ENCODE results near the gene MRPS5.

MRPS5 gene

DNA sequence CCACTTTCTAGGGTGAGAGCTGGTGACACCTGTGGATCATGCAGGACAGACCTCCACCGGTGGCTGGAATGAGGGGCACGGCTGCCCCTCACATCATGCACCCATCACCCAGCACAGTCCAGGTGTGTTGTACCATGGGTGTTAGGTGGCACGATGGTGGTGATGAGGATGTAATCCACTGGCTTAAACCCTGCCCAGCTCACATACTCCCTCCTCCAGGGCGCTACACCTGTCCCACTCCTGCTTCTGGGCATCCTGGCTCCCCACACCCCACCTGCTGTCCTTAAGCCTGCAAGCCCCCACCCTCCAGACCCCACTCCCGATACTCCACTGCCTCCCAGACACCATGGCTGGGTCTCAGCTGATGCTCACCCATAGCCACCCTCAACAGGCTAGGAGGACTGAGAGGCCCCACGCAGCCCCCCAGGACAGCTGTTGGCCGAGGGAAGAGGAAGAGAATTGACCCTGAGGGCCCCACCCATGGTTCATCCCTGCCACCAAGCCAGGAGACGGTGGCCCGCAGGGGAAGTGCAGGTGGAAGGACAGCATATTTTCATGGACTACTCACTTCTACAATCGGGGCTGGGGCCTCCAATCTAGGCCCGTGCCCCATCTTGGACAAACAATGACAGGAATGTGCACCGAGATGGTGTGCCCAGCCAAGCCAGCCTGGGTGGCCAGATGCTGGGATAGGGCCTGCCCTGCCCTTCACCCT is 61.8 kb downstream of the MRPS5 start:
- no peak overlapping the region for H3K4me3 Mint-ChIP-seq
- peaks cover 63% of the 10 kb centered on the region for H3K4me1 Mint-ChIP-seq (ENCODE audit: low read depth)
- H3K9me3 Mint-ChIP-seq = no peaks in the 10 kb centered on the region
- H3K36me3 Mint-ChIP-seq (ENCODE audit: low read depth) = peaks cover 14% of the 10 kb centered on the region
- H3K27ac Mint-ChIP-seq = peak overlapping the region; percentile 63
- no peaks in the 10 kb centered on the region for H3K27me3 Mint-ChIP-seq (ENCODE audit: low read depth)

- H3K4me3 Mint-ChIP-seq = no peak overlapping the region
- H3K27ac Mint-ChIP-seq = peak overlapping the region; percentile 57
- no peaks in the 10 kb centered on the region for H3K27me3 Mint-ChIP-seq (ENCODE audit: low read depth)
- H3K36me3 Mint-ChIP-seq (ENCODE audit: low read depth) = peaks cover 19% of the 10 kb centered on the region
- peaks cover 63% of the 10 kb centered on the region for H3K4me1 Mint-ChIP-seq (ENCODE audit: low read depth)
- H3K9me3 Mint-ChIP-seq = no peaks in the 10 kb centered on the region
Measured at GRCh38 chr2:95058989-95059641, 62.5 kb downstream of the MRPS5 start.

DNA sequence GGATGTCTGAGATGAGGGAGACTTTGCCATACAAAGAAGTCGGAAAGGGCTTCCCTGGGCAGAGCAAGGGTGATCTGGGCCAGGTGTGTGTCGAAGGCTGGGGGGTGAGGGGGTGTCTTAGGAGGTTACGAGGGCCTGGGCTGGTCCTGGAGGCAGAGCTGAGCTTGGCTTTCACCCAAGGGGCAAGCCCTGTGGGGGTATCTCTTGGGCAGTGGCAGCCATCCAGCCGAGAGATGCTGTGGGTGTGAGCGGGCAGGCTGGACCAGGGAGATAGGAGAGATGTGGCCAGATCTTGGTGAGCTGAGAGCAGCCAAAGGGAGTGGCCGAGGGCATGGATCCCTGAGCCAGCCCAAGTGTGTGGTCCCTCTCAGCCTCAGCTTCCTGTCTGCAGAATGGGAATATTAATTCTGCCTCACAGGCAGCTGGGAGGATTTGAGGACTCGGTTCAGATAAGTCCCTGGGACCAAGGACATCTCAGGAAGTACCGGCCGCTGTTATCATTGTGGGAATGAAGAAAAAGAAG is 63.1 kb downstream of the MRPS5 start:
- Mint-ChIP-seq H3K4me1 (ENCODE audit: low read depth) (peaks cover 63% of the 10 kb centered on the region), H3K9me3 (no peaks in the 10 kb centered on the region), H3K27me3 (ENCODE audit: low read depth) (no peaks in the 10 kb centered on the region), H3K36me3 (ENCODE audit: low read depth) (peaks cover 25% of the 10 kb centered on the region), H3K4me3 (no peak overlapping the region), H3K27ac (peak overlapping the region; percentile 58)

DNA sequence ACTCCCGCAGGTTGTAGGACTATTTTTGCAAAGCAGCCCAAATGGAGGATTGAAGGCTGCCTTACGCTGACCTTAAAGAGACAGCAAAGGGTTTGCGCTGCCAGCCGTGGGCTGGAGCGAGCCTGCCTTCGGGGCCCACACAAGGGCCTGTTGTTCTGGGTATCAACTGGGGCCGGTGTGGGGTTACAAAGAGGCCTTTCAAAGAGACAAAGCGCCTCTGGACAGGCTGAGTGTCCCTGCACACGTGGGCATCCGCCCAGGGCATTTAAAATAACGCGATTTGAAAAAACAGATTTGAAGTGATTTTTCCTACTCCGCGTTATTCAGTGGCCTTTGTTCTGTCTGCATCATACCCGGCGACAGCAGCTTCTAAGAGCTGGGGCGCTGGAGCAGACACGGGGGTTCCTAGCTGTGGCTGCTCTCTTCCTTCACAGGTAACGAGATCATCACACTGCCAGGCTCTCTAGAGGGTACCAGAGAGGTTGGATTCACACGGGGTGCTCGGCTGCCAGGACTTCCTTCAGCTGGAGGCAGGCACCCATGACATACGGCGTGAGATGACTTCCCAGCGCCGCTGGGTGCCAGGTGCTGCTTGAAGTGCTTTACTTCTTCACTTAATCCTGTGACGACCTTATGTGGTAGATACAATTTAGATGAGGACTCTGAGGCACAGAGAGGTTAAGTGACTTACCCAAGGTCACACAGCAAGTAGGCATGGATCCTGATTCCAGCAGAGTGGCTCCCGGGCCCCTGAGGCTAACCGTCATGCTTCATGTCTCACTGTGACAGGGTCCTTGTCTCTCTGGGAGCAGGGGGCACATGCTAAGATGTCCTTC is 63.9 kb downstream of the MRPS5 start:
- peak overlapping the region; percentile 58 for H3K27ac Mint-ChIP-seq
- peaks cover 33% of the 10 kb centered on the region for H3K36me3 Mint-ChIP-seq (ENCODE audit: low read depth)
- no peaks in the 10 kb centered on the region for H3K27me3 Mint-ChIP-seq (ENCODE audit: low read depth)
- H3K4me1 Mint-ChIP-seq (ENCODE audit: low read depth) = peaks cover 63% of the 10 kb centered on the region
- no peak overlapping the region for H3K4me3 Mint-ChIP-seq
- H3K9me3 Mint-ChIP-seq = no peaks in the 10 kb centered on the region

GRCh38 chr2:95056461-95057459 is 64.8 kb downstream of the MRPS5 start:
- Mint-ChIP-seq H3K27ac (peak overlapping the region; percentile 76), H3K4me3 (no peak overlapping the region), H3K9me3 (no peaks in the 10 kb centered on the region), H3K4me1 (ENCODE audit: low read depth) (peaks cover 55% of the 10 kb centered on the region), H3K36me3 (ENCODE audit: low read depth) (peaks cover 38% of the 10 kb centered on the region), H3K27me3 (ENCODE audit: low read depth) (no peaks in the 10 kb centered on the region)

- no peaks in the 10 kb centered on the region for H3K27me3 Mint-ChIP-seq (ENCODE audit: low read depth)
- peaks cover 55% of the 10 kb centered on the region for H3K4me1 Mint-ChIP-seq (ENCODE audit: low read depth)
- H3K9me3 Mint-ChIP-seq = no peaks in the 10 kb centered on the region
- H3K36me3 Mint-ChIP-seq (ENCODE audit: low read depth) = peaks cover 45% of the 10 kb centered on the region
- peak overlapping the region; percentile 37 for H3K4me3 Mint-ChIP-seq
- H3K27ac Mint-ChIP-seq = peak overlapping the region; percentile 76
Measured at GRCh38 chr2:95056044-95056443, 65.6 kb downstream of the MRPS5 start.

DNA sequence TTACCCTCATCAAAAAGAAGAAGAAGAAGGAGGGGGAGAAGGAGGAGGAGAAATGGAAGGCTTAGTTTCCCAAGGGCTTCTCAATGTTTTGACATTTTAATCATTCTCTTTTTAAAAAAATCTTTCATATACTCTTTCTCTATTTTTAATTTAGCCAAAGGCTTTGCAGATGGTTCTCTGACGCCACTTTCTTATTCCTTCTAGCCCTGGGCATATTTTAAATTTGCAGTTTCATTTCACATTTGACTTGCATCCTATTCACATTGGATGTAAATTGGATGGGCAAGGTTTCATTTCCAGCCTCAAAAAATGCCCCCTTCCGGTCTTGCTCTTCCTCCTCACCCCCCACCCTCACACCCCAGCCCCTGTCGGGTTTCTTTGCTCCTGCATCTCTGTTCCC is 66.3 kb downstream of the MRPS5 start:
- H3K27me3 Mint-ChIP-seq (ENCODE audit: low read depth) = no peaks in the 10 kb centered on the region
- H3K27ac Mint-ChIP-seq = peak overlapping the region; percentile 76
- H3K9me3 Mint-ChIP-seq = no peaks in the 10 kb centered on the region
- H3K4me3 Mint-ChIP-seq = peak overlapping the region; percentile 39
- peaks cover 59% of the 10 kb centered on the region for H3K4me1 Mint-ChIP-seq (ENCODE audit: low read depth)
- peaks cover 53% of the 10 kb centered on the region for H3K36me3 Mint-ChIP-seq (ENCODE audit: low read depth)

- Mint-ChIP-seq H3K4me1 (ENCODE audit: low read depth) (peaks cover 67% of the 10 kb centered on the region), H3K27me3 (ENCODE audit: low read depth) (no peaks in the 10 kb centered on the region), H3K36me3 (ENCODE audit: low read depth) (peaks cover 62% of the 10 kb centered on the region), H3K9me3 (no peaks in the 10 kb centered on the region), H3K4me3 (no peak overlapping the region), H3K27ac (peak overlapping the region; percentile 46)
Measured at GRCh38 chr2:95054016-95054415, 67.6 kb downstream of the MRPS5 start.

DNA sequence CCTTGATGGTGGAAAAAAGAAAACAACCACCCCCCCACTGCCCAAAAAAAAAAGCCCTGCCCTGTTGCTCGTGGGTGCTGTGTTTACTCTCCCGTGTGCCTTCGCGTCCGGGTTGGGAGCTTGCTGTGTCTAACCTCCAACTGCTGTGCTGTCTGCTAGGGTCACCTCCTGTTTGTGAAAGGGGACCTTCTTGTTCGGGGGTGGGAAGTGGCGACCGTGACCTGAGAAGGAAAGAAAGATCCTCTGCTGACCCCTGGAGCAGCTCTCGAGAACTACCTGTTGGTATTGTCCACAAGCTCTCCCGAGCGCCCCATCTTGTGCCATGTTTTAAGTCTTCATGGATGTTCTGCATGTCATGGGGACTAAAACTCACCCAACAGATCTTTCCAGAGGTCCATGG is 68.1 kb downstream of the MRPS5 start:
- Mint-ChIP-seq H3K4me1 (ENCODE audit: low read depth) (peaks cover 71% of the 10 kb centered on the region), H3K27me3 (ENCODE audit: low read depth) (no peaks in the 10 kb centered on the region), H3K36me3 (ENCODE audit: low read depth) (peaks cover 67% of the 10 kb centered on the region), H3K27ac (peak overlapping the region; percentile 87), H3K4me3 (no peak overlapping the region), H3K9me3 (no peaks in the 10 kb centered on the region)

GRCh38 chr2:95052804-95053479 is 68.7 kb downstream of the MRPS5 start:
- peaks cover 67% of the 10 kb centered on the region for H3K4me1 Mint-ChIP-seq (ENCODE audit: low read depth)
- H3K9me3 Mint-ChIP-seq = no peaks in the 10 kb centered on the region
- peaks cover 67% of the 10 kb centered on the region for H3K36me3 Mint-ChIP-seq (ENCODE audit: low read depth)
- no peaks in the 10 kb centered on the region for H3K27me3 Mint-ChIP-seq (ENCODE audit: low read depth)
- no peak overlapping the region for H3K4me3 Mint-ChIP-seq
- peak overlapping the region; percentile 57 for H3K27ac Mint-ChIP-seq

- Mint-ChIP-seq H3K27ac (peak overlapping the region; percentile 36), H3K27me3 (ENCODE audit: low read depth) (no peaks in the 10 kb centered on the region), H3K4me3 (no peak overlapping the region), H3K36me3 (ENCODE audit: low read depth) (peaks cover 69% of the 10 kb centered on the region), H3K9me3 (no peaks in the 10 kb centered on the region), H3K4me1 (ENCODE audit: low read depth) (peaks cover 67% of the 10 kb centered on the region)
Measured at GRCh38 chr2:95052307-95052706, 69.3 kb downstream of the MRPS5 start.

- peaks cover 71% of the 10 kb centered on the region for H3K4me1 Mint-ChIP-seq (ENCODE audit: low read depth)
- peak overlapping the region; percentile 90 for H3K27ac Mint-ChIP-seq
- H3K36me3 Mint-ChIP-seq (ENCODE audit: low read depth) = peaks cover 73% of the 10 kb centered on the region
- no peaks in the 10 kb centered on the region for H3K9me3 Mint-ChIP-seq
- peak overlapping the region; percentile 81 for H3K4me3 Mint-ChIP-seq
- no peaks in the 10 kb centered on the region for H3K27me3 Mint-ChIP-seq (ENCODE audit: low read depth)
Measured at GRCh38 chr2:95051626-95052025, 70.0 kb downstream of the MRPS5 start.
